UCSD-AML1 (cell line): ENCODE measurements around the gene SYVN1.
A peak's percentile ranks its signal among the peaks of the same experiment; 100 is the strongest.
"Not testable (repeated sequence)": the region's sequence is repeated elsewhere in the genome, so short reads cannot be mapped to it uniquely, and the experiment has no call there.

Experiments used
- DNase-seq: peaks from one replicate; lab custom pipeline; 2025; ENCODE audit not compliant: unreplicated experiment; lab: John Stamatoyannopoulos, UW

Gene SYVN1

GRCh38 chr11:65127473-65128181, 6.7 kb downstream of the SYVN1 start:
- no peak for DNase-seq

DNA sequence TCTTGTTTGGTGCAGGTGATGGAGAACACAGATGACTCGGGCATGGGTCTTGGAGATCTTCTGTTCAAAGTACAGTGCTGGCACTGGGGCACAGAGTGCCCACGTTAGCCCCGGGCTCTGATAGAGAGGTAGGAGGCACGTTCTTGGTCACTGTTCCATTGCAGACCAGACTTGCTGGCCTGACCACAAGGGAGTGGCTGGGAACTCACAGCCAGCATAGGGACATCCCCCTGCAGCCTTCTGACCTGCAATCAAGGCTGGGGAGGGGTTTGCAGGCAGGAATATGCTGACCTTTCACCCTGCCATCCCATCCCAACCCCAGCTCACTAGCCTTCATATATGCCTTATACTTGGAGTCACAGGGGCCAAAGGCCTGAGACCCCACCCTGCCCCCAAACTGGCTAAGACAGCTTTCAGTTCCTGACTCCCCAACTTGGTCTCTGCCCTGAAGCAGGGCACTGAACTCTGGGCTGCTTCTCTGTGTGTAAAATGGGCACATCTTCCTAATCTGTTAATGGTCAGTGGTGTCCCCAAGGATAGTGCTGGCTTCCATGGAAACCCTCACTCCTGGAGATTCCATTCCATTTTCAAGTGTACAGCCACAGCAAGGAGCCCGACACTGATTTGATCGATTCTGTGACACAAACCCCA, 7.6 kb downstream of the SYVN1 start:
- DNase-seq, result no peak

DNA sequence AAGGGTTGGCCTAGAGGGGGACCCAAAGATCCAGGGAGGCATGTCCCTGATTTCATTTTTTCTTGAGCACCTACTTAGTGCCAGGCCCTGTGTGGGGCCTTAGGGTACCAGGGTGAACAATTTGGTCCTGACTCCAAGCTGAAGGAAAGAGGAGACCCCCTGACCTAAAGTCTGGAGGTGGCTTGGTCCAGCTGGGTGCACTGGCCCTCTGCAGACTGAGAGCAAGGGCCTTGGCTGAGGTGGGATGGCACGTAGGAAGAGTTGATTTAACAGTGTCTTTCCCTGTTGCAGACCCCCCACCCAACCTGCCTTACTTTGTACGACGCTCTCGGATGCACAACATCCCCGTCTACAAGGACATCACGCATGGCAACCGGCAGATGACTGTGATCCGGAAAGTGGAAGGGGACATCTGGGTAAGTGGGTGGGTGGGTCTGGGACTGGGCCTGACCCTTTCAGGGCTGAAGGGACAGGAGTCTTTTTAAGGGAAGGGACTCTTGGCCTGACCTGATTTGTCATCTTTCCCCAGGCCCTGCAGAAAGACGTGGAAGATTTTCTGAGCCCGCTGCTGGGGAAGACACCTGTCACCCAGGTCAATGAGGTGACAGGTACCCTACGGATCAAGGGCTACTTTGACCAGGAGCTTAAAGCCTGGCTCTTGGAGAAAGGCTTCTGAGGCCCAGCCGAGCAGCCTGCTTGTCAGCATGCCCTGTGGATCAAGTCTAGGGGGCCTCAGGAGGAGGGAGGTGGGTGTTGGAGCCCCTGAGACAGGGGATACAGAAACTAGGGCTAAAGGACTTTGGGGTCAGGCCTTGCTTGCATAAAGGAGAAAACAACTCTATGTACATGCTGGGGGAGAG, 8.9 kb downstream of the SYVN1 start:
- DNase-seq, result no peak

- DNase-seq, result no peak
Measured at GRCh38 chr11:65124480-65125196, 9.7 kb downstream of the SYVN1 start.

DNA sequence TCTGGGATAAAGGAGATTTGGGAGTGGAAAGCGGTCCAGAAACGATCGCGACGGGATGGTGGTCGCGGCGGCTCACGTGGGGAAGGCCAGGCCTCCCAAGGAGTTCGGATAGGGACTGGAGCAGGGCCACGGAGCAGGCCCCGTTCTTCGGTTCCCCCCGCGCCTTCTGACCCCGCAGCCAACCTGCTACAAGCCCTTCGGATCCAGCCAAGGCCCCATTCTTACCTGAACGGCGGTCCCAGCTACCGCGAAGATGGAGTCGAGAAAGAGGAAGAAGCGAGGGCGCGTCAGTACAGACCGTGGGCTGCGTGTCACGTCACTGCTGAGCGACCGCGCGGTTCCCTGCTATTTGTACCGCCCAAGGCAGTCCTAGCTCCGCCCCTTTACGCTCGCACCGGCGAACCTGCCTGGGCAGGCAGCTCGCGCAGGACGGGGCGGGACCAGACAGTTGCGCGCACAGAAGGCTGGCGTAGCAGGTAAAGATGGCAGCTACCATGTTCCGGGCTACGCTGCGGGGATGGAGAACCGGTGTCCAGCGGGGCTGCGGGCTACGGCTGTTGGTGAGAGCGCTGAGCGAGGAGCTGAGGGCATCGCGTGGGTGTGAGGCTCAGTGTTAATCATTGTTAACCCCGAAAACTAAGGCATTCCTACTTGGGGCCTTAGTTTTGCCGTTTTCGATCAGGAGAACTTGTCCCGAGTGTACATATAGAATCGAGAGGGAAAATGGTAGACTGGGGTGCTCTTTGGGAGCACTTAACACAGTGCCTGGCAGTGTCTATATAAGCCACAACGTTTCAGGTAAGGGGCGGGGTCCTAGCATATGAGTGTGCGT, 12.2 kb downstream of the SYVN1 start, which contains the start of the genes FAU and MRPL49:
TSS of gene FAU (minus strand) at position 270 of the 832 bp plus-strand sequence. CDS start 321 bp downstream, outside the sequence.
TSS of gene MRPL49 (plus strand) at position 457 of the 832 bp plus-strand sequence. CDS start at position 483, 26 bp downstream.
- DNase-seq, result peak; percentile 98

- peak; percentile 33 for DNase-seq
Measured at GRCh38 chr11:65121447-65121864, 12.9 kb downstream of the SYVN1 start.

DNA sequence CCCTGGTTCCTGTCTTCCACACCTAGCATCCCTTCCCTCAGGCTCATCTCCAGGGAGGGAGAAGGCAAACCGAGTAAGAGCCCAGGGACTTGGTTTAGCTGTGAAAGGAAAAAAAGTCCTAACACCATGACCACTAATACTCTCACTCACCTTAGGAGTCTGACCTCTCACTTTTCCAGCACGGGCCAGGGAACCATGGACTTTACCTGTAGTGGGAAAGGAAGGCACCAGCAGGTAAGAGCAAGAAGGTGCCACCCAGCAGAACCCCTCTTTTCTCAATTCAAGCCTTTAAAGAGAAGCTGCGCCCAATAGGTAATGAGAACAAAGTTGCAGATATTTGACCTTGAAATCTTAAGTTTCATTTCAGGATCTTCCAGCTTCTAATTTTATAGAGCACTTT, 13.5 kb downstream of the SYVN1 start:
- DNase-seq, result no peak

DNA sequence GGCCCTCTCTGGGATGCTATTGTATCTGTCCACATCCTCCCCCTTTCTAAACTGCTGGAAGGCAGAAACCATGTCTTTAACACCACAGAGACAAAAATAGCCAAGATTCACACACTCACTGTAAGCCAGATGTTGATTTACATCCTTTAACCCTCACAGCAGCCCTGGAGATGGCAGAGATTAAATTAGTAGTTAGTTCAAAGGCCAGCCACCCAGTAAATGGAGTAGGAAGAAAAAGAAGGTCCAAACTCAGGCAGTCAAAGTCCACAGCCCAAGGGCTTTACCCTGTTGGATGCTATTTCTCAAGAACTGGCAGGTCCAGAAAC, 14.7 kb downstream of the SYVN1 start:
- DNase-seq, result no peak

DNA sequence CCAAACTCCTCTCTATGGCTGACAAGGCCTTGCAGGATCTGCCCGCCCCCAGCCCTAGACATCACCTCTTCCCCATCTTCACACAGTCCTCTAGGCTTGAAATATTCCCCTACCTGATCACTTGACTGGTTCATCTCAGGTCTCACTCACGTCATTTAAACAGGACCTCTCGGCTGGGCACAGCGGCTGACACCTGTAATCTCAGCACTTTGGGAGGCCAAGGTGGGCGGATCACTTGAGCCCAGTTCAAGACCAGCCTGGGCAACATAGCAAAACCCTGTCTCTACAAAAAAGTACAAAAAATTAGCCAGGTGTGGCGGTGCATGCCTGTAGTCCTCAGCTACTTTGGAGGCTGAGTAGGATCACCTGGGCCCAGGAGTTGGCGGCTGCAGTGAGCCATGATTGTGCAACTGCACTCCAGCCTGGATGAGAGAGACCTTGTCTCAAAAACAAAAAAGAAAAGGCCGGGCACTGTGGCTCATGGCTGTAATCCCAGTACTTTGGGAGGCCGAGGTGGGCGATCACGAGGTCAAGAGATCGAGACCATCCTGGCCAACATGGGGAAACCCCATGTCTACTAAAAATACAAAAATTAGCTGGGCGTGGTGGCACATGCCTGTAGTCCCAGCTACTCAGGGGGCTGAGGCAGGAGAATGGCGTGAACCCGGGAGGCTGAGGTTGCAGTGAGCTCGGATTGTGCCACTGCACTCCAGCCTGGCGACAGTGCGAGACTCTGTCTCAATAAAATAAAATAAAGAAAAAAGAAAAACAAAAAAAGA, 15.2 kb downstream of the SYVN1 start:
- DNase-seq, result not testable (repeated sequence)

- no peak for DNase-seq
Measured at GRCh38 chr11:65118097-65118837, 16.1 kb downstream of the SYVN1 start.

- DNase-seq, result peak; percentile 99
Measured at GRCh38 chr11:65117206-65118096, 16.9 kb downstream of the SYVN1 start, which contains the start of gene ZNHIT2. TSS of gene ZNHIT2 (minus strand) at chr11:65117701. CDS start at chr11:65117653, 48 bp downstream.

DNA sequence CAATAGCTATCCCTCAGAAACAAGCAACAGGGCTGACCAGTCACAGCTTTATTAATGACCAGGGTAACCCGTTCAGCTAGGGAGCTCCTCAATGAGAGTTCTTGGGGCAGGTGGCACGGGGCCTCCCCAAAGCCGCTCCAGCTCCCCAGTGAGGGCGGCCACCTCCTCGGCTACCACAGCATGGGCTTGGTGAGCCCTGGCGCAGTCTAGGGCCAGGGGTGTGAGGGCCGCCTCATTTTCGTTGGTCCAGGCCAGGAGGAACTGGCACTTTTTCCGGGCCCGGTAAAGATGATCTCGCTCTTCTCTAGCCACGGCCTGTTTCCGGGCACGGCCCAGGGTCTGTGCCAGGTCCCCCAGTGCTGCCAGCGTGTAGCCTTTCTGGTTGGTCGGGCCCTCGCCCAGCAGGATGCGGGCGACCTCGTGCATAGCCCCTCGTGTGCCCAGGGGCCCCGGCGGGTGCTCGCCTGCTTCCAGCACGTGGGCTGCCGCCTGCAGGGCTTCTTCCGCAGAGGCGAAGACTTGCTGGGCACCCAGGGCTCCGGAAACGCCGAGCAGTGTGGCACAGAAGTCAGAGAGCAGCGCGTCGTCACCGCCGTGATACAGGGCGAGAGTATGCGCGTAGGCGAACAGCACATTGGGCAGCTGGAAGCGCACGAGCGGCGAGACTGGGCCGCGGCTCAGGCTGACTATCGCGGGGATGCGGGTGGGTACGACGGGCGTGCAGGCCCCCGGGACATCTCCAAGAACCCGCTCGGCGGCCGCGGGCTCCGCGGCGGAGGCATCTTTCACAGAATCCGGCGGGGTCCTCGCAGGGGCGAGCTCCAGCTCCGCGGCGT, 17.7 kb downstream of the SYVN1 start:
- no peak for DNase-seq

DNA sequence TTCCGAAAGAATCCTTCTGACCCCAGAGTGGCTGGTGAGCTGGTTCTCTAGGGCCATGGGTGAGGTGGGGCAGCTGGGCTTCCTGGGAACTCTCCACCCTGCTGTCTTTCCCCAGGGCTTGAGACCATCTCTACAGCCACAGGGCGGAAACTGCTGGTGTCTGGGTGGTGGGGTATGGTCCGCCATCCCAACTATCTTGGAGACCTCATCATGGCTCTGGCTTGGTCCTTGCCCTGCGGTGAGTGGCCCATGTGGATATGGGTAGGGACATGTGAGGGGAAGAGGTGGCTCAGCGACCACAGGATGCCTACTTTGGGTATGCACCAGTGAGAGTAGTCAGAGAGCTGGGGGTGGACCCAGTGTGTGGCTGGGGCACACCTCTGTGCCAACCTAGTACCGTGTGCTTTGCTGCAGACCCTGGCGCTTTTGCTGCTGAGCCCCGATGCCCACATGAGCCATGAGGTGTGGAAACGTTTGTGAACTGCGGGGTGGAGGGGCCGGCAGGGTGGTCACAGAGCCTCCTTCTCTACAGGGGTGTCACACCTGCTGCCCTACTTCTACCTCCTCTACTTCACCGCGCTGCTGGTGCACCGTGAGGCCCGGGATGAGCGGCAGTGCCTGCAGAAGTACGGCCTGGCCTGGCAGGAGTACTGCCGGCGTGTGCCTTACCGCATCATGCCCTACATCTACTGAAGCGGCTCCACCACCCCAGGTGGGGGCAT, 18.8 kb downstream of the SYVN1 start:
- DNase-seq, result no peak

DNA sequence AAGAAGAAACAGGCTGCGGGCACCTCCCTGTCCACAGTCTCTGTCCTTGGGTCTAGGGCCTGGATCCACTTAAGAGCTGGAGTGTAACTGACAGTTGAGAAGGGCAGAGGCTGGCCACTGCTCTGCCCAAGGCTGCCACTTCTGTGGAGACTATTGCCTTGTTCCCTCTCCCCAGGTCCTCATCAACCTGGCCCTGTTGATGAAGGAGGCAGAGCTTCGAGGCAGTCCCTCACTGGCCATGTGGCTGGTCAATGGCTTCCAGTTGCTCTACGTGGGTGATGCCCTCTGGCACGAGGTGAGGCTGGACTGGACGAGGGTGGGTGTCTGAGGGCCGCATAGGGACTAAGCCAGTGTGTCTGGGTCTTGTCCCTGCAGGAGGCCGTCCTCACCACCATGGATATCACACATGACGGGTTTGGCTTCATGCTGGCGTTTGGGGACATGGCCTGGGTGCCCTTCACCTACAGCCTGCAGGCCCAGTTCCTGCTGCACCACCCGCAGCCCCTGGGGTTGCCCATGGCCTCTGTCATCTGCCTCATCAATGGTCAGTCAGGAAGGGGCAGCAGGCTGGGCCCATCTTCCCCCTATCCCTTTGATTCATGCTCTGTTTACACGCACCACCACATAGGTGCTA, 19.7 kb downstream of the SYVN1 start:
- DNase-seq, result no peak

- no peak for DNase-seq
Measured at GRCh38 chr11:65113839-65114238, 20.5 kb downstream of the SYVN1 start.

- DNase-seq, result no peak
Measured at GRCh38 chr11:65113361-65113756, 21.0 kb downstream of the SYVN1 start.
